GM19043 (cell line): Measurements from ENCODE around the gene HRC.
"Not testable (repeated sequence)": the region's sequence is repeated elsewhere in the genome, so short reads cannot be mapped to it uniquely, and the experiment has no call there.

Experiments
- ATAC-seq: cut with Tn5 transposase; IDR thresholded peaks from one replicate; pipeline ENCODE4 v1.9.1; 2021; ENCODE audit warnings: low read depth; ENCODE audit not compliant: unreplicated experiment

The HRC gene

GRCh38 chr19:49161987-49162386 lies 6.8 kb upstream of the HRC start:
- ATAC-seq: no peak

GRCh38 chr19:49160450-49161189 lies 5.4 kb upstream of the HRC start:
- no peak for ATAC-seq

- ATAC-seq: no peak
Observed at GRCh38 chr19:49157445-49158224, 2.4 kb upstream of the HRC start, which contains the start of gene TRPM4. Gene TRPM4, plus strand, starts transcription at chr19:49157792. Its CDS starts 75 bp downstream, at chr19:49157867.

DNA sequence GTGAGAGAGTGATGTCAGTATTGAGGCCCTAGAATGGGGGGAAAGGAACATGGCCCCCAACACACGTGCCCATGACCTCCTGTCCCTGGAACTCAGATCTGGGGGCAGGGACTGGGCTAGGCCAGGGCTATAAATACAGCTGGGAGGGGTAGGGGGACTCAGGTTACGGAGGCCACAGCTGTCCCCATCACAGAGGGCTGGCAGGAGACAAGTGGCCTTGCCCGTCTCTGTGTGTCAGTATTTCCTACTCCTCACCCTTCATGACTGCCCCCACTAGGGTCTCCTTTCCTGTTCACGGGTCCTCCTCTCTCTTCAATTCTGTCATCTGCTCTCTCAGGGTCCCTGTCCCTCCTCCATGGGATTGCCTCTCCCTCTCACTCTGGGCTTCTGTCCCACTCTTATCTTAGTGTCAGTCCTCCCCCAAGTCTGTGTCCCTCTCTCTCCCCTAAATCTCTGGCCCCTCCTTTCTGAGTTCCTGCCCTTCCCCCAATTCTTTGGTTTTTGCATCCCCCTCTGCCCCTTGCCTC lies 687 bp upstream of the HRC start:
- ATAC-seq: no peak

DNA sequence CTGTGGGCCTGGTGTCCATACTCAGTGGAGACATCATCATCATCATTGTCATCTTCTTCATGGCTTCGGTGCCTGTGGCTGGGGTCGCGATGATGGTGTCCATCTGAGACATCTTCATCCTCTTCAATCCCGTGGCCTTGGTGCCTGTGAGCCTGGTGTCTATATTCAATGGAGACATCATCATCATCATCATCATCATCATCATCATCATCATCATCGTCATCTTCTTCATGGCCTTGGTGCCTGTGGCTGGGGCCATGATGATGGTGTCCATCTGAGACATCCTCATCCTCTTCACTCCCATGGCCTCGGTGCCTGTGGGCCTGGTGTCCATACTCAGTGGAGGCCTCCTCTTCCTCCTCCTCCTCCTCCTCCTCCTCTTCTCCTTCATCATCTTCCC lies 917 bp downstream of the HRC start:
- ATAC-seq: no peak

GRCh38 chr19:49153167-49153809 lies 1.9 kb downstream of the HRC start:
- ATAC-seq: no peak

DNA sequence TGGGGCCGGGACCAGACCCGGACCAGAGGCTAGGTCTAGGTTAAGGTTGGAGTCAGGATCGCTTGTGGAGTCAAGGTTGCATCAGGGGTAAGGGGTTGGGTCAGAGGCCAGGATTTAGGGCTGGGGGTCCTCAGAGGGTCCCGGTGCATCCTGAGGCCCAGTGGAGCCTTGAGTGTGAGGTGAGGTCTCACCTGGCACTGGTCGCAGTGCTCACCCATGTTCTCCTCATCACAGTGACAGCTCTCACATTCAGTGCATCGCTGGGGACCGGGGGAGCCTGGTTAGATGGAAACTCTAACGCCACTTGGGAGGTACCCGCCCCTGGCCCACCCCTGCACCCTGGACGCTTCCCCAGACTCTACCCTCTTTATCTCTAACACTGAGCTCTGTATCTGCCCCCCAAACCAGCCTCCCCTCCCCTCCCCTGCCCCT lies 3.1 kb downstream of the HRC start:
- ATAC-seq: no peak

GRCh38 chr19:49151267-49152118 lies 3.7 kb downstream of the HRC start:
- ATAC-seq: no peak

DNA sequence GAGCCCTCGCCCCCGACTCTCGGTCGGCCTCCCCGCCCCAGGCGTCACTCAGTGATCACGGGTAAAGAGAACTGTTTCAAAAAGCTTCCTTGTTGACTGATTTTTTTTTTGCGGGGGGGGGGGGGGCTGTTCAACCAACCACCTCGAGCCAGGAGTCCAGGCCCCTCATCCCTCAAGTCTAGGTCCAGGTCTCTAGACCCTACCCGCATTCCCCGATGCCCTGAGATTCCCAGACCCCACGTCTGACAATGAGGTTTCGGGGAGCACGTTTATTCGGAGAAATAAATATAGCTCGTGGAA lies 4.3 kb downstream of the HRC start:
- ATAC-seq: no peak

- no peak for ATAC-seq
Observed at GRCh38 chr19:49150106-49150943, 4.9 kb downstream of the HRC start.

DNA sequence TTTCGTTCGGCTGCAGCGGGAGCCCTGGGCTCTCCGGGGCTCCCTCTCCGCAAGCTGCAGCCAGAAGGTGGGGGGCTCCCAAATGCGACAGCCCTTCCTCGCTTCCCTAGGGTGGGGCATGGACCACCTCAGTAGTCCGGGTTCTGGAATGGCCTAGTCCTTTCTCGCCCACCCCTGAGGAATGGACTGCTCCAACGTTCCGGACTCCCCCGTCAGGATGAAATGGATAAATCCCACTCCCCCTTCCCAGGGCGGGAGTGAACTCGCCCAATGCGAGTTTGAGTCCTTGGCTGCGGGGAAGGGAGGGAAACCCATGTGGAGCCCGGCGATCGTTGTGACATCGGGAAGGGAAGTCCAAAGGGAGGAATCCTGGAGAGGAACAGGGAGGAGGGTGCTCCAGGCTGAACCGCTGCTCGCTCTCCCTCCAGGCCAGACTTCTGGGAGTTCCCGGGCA lies 5.5 kb downstream of the HRC start:
- ATAC-seq: no peak

DNA sequence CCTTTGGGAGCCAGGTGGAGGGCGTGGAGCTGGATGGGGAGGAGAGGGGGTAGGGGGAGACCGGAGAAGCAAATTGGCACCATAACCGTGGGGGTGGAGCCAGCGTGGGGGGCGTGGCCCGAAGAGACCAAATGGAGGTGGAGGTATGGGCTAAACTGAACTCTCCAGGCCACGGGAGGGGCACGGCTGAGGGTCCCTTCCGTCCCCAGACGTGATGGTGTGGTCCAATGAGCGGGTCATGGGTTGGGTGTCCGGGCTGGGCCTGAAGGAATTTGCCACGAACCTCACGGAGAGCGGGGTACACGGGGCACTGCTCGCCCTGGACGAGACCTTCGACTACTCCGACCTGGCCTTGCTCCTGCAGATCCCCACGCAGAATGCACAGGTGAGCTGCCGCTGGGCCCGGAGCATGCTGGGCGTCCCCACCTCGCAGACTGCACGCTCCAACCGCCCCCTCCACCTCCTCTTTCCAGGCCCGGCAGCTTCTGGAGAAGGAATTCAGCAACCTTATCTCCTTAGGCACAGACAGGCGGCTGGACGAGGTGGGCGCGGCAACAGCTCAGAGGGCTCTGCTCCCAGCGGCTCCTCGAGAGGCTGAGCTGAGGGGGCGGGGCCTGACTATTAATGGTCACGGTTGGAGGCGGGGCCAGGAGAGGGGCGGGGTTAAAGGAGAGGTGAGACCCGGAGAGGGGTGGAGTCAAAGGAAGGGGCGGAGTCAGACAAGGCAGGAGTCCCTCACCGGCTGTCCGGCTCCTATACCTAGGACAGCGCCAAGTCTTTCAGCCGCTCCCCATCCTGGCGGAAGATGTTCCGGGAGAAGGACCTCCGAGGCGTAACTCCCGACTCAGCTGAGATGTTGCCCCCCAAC lies 6.2 kb downstream of the HRC start:
- ATAC-seq: no peak

DNA sequence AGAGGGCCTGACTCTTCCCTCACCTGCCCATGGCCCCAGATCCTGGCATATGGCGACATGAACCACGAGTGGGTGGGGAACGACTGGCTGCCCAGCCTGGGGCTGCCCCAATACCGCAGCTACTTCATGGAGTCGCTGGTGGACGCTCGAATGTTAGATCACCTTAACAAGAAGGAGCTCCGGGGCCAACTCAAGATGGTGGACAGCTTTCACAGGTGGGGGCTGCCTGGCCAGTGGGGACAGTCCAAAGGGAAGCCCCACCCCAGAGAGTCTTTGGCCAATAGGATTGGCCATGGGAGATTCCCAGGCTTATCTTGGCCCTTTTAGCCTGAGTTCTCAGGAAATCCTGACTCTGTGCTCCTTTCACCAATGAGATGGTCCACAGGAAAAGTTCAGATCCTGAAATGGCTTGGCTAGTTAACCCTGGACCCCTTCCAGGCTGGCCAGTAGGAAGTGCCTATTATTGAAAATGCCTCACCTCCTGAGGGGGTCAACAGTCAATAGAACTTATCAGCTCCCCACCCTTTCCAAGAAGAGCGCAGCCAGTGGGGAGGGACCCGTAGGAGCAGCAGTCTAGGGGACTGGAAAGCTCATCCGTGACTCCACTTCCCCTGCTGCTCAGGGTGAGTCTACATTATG lies 7.0 kb downstream of the HRC start:
- no peak for ATAC-seq

DNA sequence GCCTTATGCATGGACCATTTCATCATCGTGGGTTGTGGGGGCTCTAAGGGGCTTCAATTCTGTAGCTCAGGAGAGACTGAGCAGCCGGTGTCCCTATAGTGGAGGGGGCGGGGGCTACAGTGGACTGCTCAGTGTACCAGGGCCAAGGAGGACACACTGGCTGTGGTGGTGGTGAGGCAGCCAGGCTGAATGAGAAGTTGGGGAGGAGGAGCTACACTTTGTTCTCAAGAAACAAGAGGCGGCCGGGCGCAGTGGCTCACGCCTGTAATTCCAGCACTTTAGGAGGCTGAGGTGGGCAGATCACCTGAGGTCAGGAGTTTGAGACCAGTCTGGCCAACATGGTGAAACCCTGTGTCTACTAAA lies 8.8 kb downstream of the HRC start:
- ATAC-seq: not testable (repeated sequence)

DNA sequence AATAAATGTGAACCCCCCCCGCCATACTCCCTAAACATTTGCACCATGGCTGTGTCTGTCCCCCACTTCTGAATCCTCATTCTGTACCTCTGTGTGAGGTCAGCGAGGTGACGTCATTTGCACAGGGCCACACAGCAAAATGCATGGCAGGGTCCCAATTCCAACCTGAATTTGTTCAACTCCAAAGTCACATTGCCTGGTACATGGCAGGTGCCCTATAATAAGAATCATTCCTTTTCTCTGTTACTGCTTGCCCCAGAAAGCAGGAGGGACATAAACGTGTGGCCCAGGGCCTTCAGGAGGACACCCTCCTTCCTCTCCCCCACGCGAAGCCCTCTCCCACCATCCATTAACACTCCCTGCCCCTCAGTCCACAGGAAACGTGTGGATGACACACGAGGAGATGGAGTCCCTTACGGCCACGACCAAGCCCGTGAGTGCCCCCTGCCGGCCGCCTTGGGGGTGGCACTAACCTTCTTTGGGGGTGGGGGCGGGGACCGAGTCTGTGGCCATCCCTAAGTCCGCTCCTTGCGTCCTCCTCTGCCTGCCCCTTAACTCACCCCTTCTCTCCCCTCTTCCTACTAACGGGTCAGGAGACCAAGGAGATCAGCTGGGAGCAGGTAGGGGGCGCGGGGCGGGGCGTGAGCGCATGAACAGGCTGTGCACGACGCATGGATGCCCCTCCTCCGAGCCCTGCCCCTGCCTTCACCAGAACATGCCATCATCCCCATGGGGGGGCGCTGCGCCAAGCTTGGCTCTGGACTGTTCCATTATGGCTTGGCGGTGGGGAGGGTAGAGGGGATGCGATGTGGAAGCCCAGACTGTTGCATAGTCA lies 9.4 kb downstream of the HRC start:
- no peak for ATAC-seq

DNA sequence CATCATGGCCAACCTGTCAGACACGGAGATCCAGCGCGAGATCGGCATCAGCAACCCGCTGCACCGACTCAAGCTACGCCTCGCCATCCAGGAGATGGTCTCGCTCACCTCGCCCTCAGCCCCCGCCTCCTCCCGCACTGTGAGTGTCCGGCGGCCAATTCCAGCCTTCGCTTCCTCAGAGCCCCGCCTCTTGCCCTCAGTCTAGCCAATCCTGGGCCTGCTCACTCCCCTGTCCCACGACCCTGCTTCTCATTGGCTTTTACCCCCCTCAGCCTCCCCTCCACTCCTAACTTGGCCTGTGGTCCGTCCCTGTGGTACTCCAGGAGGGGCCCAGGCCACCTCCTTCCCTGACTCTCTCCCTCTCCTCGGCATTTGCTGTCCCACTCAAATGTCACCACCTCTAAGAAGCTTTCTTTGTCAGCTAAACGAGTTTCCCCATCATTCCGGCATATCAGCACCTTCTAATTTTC lies 12.3 kb downstream of the HRC start:
- no peak for ATAC-seq

- ATAC-seq: no peak
Observed at GRCh38 chr19:49141352-49141751, 13.8 kb downstream of the HRC start.
